Natural killer cell (primary cell): Measurements from ENCODE around the gene RAB9A. TPM values are rescaled to one million over a fixed set of nuclear protein-coding genes. Genes with fewer than 3 reads are reported as not detected.
A peak's percentile ranks its signal among the peaks of the same experiment; 100 is the strongest.

Experiments used
- ATAC-seq, 3 donors: fragments of 150-1000 bp in 2 of 3; fragments of 200-7000 bp in 1 of 3; cut with Tn5 transposase; 1 replicate in 1 of 3; 2 replicates in 2 of 3; pipeline ENCODE4 v1.10.0; 2021; ENCODE audit warnings: mild to moderate bottlenecking in 2 of 3, moderate library complexity in 2 of 3
- DNase-seq, 2 donors: peaks; one replicate each; pipeline versions ENCODE4 v3.0.0 to v3.0.0-alpha.2; 2013 to 2021; ENCODE audit warnings: mixed read lengths in 1 of 2
- H3K27ac ChIP-seq: one replicate; pipeline ENCODE4 v1.5.1; 2013; ENCODE audit warnings: mild to moderate bottlenecking, low read length
- H3K27me3 ChIP-seq: one replicate; pipeline ENCODE4 v1.6.1; 2013; ENCODE audit warnings: low read length; ENCODE audit not compliant: control insufficient read depth, insufficient read depth
- H3K36me3 ChIP-seq: one replicate; pipeline ENCODE4 v1.6.1; 2013; ENCODE audit warnings: low read length; ENCODE audit not compliant: control insufficient read depth, insufficient read depth
- H3K4me1 ChIP-seq: one replicate; pipeline ENCODE4 v1.6.1; 2013; ENCODE audit warnings: low read length; ENCODE audit not compliant: control insufficient read depth, insufficient read depth
- H3K4me3 ChIP-seq: one replicate; pipeline ENCODE4 v1.5.1; 2013; ENCODE audit warnings: low read length
- H3K9me3 ChIP-seq: one replicate; pipeline ENCODE4 v1.6.1; 2013; ENCODE audit warnings: low read length; ENCODE audit not compliant: control insufficient read depth, insufficient read depth
- H3K27ac Mint-ChIP-seq, 2 donors: one replicate each; pipeline ENCODE4 v1.8.0; 2022; ENCODE audit warnings: mild to moderate bottlenecking in 2 of 2, mixed read lengths in 2 of 2, moderate library complexity in 1 of 2
- H3K27me3 Mint-ChIP-seq, 2 donors: one replicate each; pipeline ENCODE4 v1.8.0; 2022; ENCODE audit warnings: low read depth in 2 of 2, mixed read lengths in 2 of 2
- H3K36me3 Mint-ChIP-seq: one replicate; pipeline ENCODE4 v1.8.0; 2022; ENCODE audit warnings: mixed read lengths
- H3K4me1 Mint-ChIP-seq, 2 donors: one replicate each; pipeline ENCODE4 v1.8.0; 2022; ENCODE audit warnings: mixed read lengths in 2 of 2
- H3K4me3 Mint-ChIP-seq: one replicate; pipeline ENCODE4 v1.8.0; 2022; ENCODE audit warnings: mild to moderate bottlenecking, moderate library complexity, mixed read lengths
- H3K9me3 Mint-ChIP-seq, 2 donors: one replicate each; pipeline ENCODE4 v1.8.0; 2022; ENCODE audit warnings: mixed read lengths in 2 of 2
- WGBS: methylation state at CpG from one replicate; pipeline ENCODE4 v1.1.7; 2013; ENCODE audit warnings: missing lambda C conversion rate; ENCODE audit not compliant: insufficient coverage; 5-methylcytosine and 5-hydroxymethylcytosine counted together
- intact Hi-C: fragments of 100-400 bp; cut with micrococcal nuclease; formaldehyde crosslinking; loops from one replicate; pipeline ENCODE4 v1.14.2; 2022
- total RNA-seq, 4 donors: library from RNA; stranded (reverse); fragments of 120-200 nt in 1 of 4; gene quantifications; one replicate each; pipeline versions ENCODE4 v1.2.3 to v1.2.4, GENCODE V29; 2013 to 2022
- TF ChIP-seq, protein P1 (sequence below): fragments of 200-600 bp; IDR thresholded peaks from one replicate; pipeline ENCODE4 v1.8.0; 2022; ENCODE audit warnings: antibody characterized with exemption

The RAB9A gene
- total RNA-seq, 3 donors from 2014 or later (not counting 1 experiment from before 2014, with no cell fraction given) = 27.0 to 36.9 (median 32.9) TPM

DNA sequence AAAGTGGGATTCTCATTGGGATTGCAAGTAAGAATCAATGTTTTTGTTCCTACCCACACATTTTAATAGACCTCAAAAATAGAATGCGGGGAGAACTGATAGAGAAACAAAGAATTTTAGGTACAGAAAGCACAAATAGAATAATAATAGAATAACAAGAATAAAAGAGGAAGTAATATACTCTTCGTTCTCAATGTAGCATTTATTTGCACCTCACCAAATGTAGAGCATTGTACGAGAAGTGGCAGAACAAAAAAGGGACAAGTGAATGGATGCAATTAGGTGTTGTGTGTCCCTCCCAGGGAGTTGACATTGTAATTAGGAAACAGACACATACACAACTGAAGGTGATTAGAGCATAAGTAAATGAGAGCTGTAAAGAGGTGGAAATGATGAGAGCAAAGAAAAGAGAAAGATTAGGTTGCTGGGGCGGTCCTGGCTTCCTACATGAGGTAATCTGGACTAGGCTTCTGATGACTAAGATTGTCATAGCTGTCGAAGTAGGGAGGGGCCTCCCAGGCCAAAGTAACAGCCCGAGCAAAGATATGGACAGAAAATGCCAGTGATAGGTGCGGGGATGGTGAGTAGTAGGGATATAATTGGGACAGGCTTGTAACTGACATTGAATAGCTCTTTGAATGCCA is 10.4 kb downstream of the RAB9A start:
- Histone ChIP-seq H3K27ac (peak overlapping the region; percentile 67), H3K4me3 (no peak overlapping the region), H3K27me3 (no peaks in the 10 kb centered on the region), H3K4me1 (peaks cover 57% of the 10 kb centered on the region), H3K36me3 (peaks cover 3% of the 10 kb centered on the region), H3K9me3 (no peaks in the 10 kb centered on the region)
- Mint-ChIP-seq H3K27me3 (no peaks in the 10 kb centered on the region), H3K9me3 (no peaks in the 10 kb centered on the region), H3K4me3 (peak overlapping the region; percentile 6), H3K4me1 (peaks cover 71 to 73% of the 10 kb centered on the region in 2 donors), H3K27ac (peak overlapping the region; percentile 71 to 88), H3K36me3 (no peaks in the 10 kb centered on the region)
- WGBS = 68% methylated on average over 4 of the region's 7 CpGs
- intact Hi-C loops = loop anchor here (10.0 kb wide), 2 partner anchors 615 to 745 kb away; no protein-coding TSS in a partner anchor
- DNase-seq (peak in 1 of 2 donors; percentile 18), ATAC-seq (peak; percentile 59 to 75 (median 71))
- TF ChIP-seq, protein P1, sequence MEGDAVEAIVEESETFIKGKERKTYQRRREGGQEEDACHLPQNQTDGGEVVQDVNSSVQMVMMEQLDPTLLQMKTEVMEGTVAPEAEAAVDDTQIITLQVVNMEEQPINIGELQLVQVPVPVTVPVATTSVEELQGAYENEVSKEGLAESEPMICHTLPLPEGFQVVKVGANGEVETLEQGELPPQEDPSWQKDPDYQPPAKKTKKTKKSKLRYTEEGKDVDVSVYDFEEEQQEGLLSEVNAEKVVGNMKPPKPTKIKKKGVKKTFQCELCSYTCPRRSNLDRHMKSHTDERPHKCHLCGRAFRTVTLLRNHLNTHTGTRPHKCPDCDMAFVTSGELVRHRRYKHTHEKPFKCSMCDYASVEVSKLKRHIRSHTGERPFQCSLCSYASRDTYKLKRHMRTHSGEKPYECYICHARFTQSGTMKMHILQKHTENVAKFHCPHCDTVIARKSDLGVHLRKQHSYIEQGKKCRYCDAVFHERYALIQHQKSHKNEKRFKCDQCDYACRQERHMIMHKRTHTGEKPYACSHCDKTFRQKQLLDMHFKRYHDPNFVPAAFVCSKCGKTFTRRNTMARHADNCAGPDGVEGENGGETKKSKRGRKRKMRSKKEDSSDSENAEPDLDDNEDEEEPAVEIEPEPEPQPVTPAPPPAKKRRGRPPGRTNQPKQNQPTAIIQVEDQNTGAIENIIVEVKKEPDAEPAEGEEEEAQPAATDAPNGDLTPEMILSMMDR = no peak

DNA sequence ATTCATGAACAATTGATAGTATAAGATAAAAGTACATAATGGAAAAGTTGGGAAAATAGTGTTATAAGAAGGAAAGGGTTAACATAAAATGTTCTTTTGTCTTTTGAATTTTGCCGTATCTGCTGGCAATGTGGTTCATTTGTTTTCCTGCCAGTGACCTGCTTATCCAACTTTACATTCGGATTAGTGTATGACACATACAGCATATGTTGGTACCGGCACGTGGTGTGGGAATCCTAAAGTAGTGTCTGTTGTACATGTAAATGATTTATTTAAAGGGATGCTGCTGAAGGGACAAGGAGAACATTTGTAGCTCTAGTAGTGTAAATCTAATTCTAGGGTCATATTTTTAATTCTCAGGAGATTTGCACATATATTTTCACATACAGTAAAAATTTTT is 11.5 kb downstream of the RAB9A start:
- Histone ChIP-seq H3K27ac (no peak overlapping the region), H3K36me3 (peaks cover 3% of the 10 kb centered on the region), H3K4me3 (no peak overlapping the region), H3K4me1 (peaks cover 49% of the 10 kb centered on the region), H3K27me3 (no peaks in the 10 kb centered on the region), H3K9me3 (no peaks in the 10 kb centered on the region)
- Mint-ChIP-seq H3K27me3 (no peaks in the 10 kb centered on the region), H3K4me3 (peak overlapping the region; percentile 11), H3K36me3 (no peaks in the 10 kb centered on the region), H3K27ac (peak overlapping the region in 1 of 2 donors; percentile 68), H3K4me1 (peaks cover 64 to 71% of the 10 kb centered on the region in 2 donors), H3K9me3 (no peaks in the 10 kb centered on the region)
- intact Hi-C loops = no loop called here
- TF ChIP-seq, protein P1 = no peak
- DNase-seq (no peak), ATAC-seq (no peak)
- 84% methylated on average over 4 of the region's 4 CpGs for WGBS

DNA sequence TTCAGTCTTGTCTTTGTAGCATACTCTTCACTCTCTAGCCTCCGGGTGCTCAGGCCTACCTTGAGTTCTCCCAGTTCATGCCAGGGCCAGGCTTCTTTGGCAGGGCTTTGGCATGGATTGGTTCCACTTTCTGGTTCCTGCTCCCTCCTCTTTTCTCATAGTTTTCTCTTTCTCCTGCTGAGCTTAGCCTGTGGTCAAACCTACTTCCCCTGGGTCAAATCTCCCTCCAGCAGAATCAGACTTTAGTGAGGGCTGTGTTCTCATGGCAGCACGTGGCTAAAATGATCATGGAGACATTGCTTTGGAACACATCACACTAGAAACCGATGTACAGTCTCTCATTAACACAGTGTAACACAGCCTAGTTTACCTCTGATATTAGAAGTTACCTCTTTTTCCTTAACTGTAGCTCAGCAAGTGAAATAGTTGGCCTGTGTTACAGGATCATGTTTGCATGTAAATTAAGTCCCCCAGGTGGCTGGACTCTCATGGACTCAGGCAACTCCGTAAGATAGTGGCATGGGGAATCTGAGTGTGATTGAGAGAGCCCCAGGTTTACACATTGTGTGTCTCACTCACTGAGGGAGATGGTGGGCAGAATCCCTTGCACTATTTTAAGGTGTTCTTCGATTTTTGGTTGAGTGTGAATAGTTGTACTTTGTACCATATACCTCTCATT is 13.3 kb downstream of the RAB9A start:
- no peaks in the 10 kb centered on the region for H3K36me3 Mint-ChIP-seq
- TF ChIP-seq, protein P1 = no peak

More for the DNA sequence above, 13.3 kb downstream of the RAB9A start:
- Mint-ChIP-seq H3K27ac (peak overlapping the region; percentile 68 to 87), H3K4me1 (peaks cover 54 to 62% of the 10 kb centered on the region in 2 donors), H3K4me3 (peak overlapping the region; percentile 43), H3K9me3 (no peaks in the 10 kb centered on the region), H3K27me3 (no peaks in the 10 kb centered on the region)
- ATAC-seq (no peak), DNase-seq (no peak)
- Histone ChIP-seq H3K36me3 (peaks cover 7% of the 10 kb centered on the region), H3K4me1 (peaks cover 39% of the 10 kb centered on the region), H3K27me3 (no peaks in the 10 kb centered on the region), H3K9me3 (no peaks in the 10 kb centered on the region), H3K4me3 (no peak overlapping the region), H3K27ac (no peak overlapping the region)
- intact Hi-C loops = no loop called here
- WGBS = 70% methylated on average over 4 of the region's 5 CpGs
